Ishikawa (cell line): Measurements from ENCODE around the gene ABCD4.

Experiments used
- CEBPB ChIP-seq: IDR thresholded peaks from 2 replicates; pipeline ENCODE4 v1.6.1; 2012
- CREB1 ChIP-seq: IDR thresholded peaks from 2 replicates; pipeline ENCODE4 v1.6.1; 2012; ENCODE audit warnings: low read depth
- EGR1 ChIP-seq: IDR thresholded peaks from 2 replicates; pipeline ENCODE4 v1.6.1; 2012
- EP300 ChIP-seq: IDR thresholded peaks from 2 replicates; pipeline ENCODE4 v1.6.1; 2012; ENCODE audit warnings: borderline replicate concordance
- FOXM1 ChIP-seq: IDR thresholded peaks from 2 replicates; pipeline ENCODE4 v1.6.1; 2012; ENCODE audit warnings: low read depth, borderline replicate concordance
- RAD21 ChIP-seq: IDR thresholded peaks from 2 replicates; pipeline ENCODE4 v1.6.1; 2012; ENCODE audit warnings: low read depth
- TAF1 ChIP-seq: IDR thresholded peaks from 2 replicates; pipeline ENCODE4 v1.6.1; 2012; ENCODE audit warnings: low read depth, mild to moderate bottlenecking
- TCF12 ChIP-seq: IDR thresholded peaks from 2 replicates; pipeline ENCODE4 v1.6.1; 2012; ENCODE audit warnings: low read depth
- YY1 ChIP-seq: IDR thresholded peaks from 2 replicates; pipeline ENCODE4 v1.6.1; 2012; ENCODE audit warnings: low read depth
- TF ChIP-seq, protein P1 (sequence below): IDR thresholded peaks from 2 replicates; pipeline ENCODE4 v1.6.1; 2012
- TF ChIP-seq, protein P2 (sequence below): IDR thresholded peaks from 2 replicates; pipeline ENCODE4 v1.6.1; 2012; ENCODE audit warnings: low read depth, mild to moderate bottlenecking
- TF ChIP-seq, protein P3 (sequence below): IDR thresholded peaks from 2 replicates; pipeline ENCODE4 v1.6.1; 2012

- TF ChIP-seq EGR1 (no peak), CREB1 (no peak), RAD21 (no peak), TAF1 (no peak), CEBPB (no peak), EP300 (no peak), YY1 (no peak), TCF12 (no peak), FOXM1 (no peak)
- TF ChIP-seq, protein P1, sequence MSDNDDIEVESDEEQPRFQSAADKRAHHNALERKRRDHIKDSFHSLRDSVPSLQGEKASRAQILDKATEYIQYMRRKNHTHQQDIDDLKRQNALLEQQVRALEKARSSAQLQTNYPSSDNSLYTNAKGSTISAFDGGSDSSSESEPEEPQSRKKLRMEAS, result no peak
- TF ChIP-seq, protein P2, sequence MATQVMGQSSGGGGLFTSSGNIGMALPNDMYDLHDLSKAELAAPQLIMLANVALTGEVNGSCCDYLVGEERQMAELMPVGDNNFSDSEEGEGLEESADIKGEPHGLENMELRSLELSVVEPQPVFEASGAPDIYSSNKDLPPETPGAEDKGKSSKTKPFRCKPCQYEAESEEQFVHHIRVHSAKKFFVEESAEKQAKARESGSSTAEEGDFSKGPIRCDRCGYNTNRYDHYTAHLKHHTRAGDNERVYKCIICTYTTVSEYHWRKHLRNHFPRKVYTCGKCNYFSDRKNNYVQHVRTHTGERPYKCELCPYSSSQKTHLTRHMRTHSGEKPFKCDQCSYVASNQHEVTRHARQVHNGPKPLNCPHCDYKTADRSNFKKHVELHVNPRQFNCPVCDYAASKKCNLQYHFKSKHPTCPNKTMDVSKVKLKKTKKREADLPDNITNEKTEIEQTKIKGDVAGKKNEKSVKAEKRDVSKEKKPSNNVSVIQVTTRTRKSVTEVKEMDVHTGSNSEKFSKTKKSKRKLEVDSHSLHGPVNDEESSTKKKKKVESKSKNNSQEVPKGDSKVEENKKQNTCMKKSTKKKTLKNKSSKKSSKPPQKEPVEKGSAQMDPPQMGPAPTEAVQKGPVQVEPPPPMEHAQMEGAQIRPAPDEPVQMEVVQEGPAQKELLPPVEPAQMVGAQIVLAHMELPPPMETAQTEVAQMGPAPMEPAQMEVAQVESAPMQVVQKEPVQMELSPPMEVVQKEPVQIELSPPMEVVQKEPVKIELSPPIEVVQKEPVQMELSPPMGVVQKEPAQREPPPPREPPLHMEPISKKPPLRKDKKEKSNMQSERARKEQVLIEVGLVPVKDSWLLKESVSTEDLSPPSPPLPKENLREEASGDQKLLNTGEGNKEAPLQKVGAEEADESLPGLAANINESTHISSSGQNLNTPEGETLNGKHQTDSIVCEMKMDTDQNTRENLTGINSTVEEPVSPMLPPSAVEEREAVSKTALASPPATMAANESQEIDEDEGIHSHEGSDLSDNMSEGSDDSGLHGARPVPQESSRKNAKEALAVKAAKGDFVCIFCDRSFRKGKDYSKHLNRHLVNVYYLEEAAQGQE, result no peak
- TF ChIP-seq, protein P3, sequence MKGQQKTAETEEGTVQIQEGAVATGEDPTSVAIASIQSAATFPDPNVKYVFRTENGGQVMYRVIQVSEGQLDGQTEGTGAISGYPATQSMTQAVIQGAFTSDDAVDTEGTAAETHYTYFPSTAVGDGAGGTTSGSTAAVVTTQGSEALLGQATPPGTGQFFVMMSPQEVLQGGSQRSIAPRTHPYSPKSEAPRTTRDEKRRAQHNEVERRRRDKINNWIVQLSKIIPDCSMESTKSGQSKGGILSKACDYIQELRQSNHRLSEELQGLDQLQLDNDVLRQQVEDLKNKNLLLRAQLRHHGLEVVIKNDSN, result no peak
These were observed 53.0 kb downstream of the ABCD4 start for GRCh38 chr14:74249433-74250375.
